ENCODE results near the gene TTC33. TPM values are rescaled to one million over a fixed set of nuclear protein-coding genes. Genes with fewer than 3 reads are reported as not detected.

The TTC33 gene
- polyA plus RNA-seq, 3 donors = 3.6 to 5.3 (median 4.9) TPM

DNA sequence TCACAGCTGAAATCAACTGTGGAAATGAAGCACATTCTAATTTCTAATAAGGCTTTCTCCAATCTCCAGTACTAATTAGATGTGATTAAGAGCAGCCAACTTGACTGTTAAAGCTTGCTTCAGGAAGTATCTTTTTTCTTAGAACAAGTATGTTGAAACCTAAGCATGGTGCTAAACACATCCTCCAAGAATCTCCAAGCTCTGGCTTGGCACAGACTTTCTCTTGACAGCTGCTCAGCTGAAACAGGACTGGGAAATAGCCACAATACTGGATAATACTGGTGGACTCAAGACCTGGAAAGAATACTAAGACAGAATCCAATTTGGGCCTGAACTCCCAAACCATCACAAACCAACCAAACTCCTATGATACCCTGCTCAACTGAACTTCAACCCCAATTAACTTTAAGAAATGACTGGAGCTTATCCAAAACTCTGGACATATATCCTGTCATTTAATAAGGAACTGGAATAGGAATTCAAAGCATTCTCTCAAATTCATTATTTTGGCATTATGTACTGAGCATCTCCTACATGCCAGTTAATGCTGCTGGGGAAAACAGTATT, 26.2 kb upstream of the TTC33 start:
- H3K27ac ChIP-seq (ENCODE audit: low read depth, low read length) = no peak overlapping the region

DNA sequence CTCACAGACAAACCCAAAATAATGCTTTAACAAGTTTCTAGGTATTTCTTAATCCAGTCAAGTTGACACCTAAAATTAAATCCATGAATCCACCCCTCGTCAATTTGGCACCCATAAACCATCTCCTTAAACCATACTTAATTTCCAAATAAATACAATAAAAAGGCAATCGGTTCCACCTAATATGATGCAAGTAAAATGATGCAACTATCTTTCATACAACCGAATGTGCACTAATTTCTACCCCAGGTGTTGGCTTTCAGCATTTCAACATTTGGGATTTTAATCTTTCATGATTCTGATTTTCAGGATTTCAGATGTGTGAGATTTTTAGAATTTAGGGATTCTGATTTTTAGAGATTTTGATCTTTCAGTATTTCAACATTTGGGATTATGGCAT, 25.1 kb upstream of the TTC33 start:
- WGBS, 3 donors = 61 to 95% (median 70%) methylated on average over 3 of the region's 3 CpGs
- H3K27ac ChIP-seq (ENCODE audit: low read depth, low read length) = no peak overlapping the region

DNA sequence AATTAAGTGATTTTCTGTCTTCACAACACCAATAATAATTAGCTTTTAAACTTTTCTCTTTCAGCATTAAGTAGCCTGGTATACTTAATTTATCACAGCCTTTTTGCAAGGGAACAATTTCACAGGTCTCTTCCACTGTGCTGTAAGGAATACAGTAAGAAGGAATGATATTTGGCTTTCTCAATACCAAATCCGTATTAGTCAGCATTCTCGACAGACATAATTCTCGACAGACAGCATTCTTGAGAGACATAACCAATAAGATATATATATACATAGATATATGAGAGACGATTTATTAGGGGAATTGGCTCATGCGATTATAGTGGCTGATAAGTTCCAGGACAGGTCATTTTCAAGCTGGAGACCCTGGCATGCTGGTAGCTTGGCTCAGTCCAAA, 24.4 kb upstream of the TTC33 start:
- WGBS, 3 donors = 78 to 85% (median 78%) methylated on average over 5 of the region's 5 CpGs
- H3K27ac ChIP-seq (ENCODE audit: low read depth, low read length) = no peak overlapping the region

DNA sequence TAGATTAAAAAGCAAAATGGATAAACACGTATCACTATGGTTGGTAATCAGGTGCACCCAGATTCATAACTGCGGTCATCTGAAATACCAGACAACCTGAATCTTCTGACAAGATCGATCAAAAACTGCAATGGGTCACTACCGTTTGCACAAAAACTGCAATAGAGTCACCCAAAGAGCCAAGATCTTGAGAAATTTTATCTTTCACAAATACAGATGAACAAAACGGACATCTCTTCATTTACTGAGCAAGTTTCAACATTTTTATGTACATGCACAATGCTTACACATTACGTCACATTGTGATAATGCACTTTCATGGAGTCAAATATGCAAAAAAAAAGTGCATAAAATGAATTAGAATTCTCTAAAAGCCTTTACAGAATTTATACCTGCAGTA, 23.8 kb upstream of the TTC33 start:
- 69 to 90% (median 71%) methylated on average over 6 of the region's 6 CpGs for WGBS, 3 donors
- H3K27ac ChIP-seq (ENCODE audit: low read depth, low read length) = no peak overlapping the region

- WGBS, 3 donors = 96 to 100% (median 97%) methylated on average over 1 of the region's 1 CpG
- no peak overlapping the region for H3K27ac ChIP-seq (ENCODE audit: low read depth, low read length)
Measured at GRCh38 chr5:40778133-40778532, 22.4 kb upstream of the TTC33 start.

DNA sequence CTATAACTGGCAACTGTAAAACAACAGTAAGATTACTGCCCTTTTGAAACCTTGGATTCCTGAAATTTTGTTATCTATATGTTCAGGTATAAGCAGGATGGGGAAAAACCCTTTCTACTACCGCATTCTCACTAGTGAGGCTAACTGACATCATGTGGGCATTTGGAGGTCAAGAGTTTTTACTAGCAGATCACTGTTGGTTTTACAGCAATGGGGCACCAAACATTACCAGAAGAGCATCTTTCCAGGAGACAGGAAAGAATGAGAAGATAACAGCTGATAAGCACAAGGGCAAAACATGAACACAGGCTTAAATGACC, 20.9 kb upstream of the TTC33 start:
- 69 to 86% (median 81%) methylated on average over 1 of the region's 1 CpG for WGBS, 3 donors
- H3K27ac ChIP-seq (ENCODE audit: low read depth, low read length) = no peak overlapping the region

DNA sequence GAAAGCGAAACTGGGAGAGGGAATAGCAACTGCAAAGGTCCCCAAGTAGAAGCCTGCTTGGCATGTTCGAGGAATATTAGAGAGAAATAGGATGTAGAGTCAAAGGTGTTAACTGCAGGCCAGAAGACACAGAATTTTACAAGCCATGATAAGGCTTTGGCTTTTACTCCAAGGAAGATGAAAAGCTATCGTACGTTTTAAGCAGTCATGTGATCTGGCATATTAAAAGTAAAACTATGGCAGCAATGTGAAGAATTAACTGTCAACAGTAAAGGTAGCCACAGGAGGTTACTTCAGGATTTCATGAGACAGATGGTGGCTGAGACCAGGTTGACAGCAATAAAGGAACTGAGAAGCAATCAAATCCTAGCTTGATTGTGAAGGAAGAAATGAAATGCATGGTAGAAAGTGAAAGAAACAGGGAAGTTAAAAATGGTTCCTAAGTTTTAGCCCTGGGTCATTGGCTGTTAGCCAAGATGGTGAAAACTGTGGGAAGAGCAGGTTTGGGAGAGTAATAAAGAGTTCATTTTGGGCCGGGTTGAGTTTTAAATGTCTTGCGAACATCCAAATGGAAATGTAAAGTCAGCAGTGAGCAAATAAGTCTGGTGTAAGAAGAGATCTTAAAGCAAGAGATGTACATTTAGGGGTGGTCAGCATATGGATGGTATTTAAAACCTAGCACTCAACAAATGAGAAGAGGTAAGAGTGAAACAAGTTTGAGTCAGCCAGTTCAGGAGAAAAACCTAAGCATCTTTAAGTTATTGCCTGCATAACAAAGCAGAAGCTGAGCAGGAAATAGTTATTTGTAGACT, 20.3 kb upstream of the TTC33 start:
- no peak overlapping the region for H3K27ac ChIP-seq (ENCODE audit: low read depth, low read length)
- WGBS, 3 donors = 62 to 68% (median 65%) methylated on average over 6 of the region's 6 CpGs

- H3K27ac ChIP-seq (ENCODE audit: low read depth, low read length) = no peak overlapping the region
- 70 to 87% (median 75%) methylated on average over 4 of the region's 4 CpGs for WGBS, 3 donors
Measured at GRCh38 chr5:40775085-40775845, 19.5 kb upstream of the TTC33 start.

DNA sequence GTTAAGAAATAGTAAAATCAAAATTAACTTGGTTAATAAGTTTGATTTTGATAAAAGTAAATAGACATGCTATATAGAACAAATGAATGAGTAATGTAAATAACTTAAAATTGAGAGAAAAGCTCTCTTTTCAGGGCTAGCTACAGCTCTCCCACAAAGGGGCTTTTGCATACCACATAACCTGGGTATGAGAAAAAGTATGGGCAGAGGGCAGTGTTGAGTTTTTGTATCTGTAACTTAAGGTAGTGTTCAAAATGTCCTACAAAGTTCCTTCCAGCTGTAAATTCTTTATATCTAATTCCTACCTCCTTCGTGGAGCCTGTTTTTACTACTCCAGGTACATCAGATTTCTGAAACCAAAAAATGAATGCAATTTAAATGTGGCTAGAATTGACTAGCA, 18.9 kb upstream of the TTC33 start:
- 86 to 89% (median 86%) methylated on average over 1 of the region's 1 CpG for WGBS, 3 donors
- H3K27ac ChIP-seq (ENCODE audit: low read depth, low read length) = no peak overlapping the region

GRCh38 chr5:40770764-40771163, 15.0 kb upstream of the TTC33 start:
- 97 to 98% (median 98%) methylated on average over 5 of the region's 5 CpGs for WGBS, 3 donors

GRCh38 chr5:40762705-40763104, 6.9 kb upstream of the TTC33 start:
- WGBS, 3 donors = 60 to 74% (median 61%) methylated on average over 2 of the region's 2 CpGs
- no peak overlapping the region for H3K27ac ChIP-seq (ENCODE audit: low read depth, low read length)

More at GRCh38 chr5:40770764-40771163, 15.0 kb upstream of the TTC33 start:
- no peak overlapping the region for H3K27ac ChIP-seq (ENCODE audit: low read depth, low read length)

- WGBS, 3 donors = 95 to 96% (median 95%) methylated on average over 2 of the region's 2 CpGs
- no peak overlapping the region for H3K27ac ChIP-seq (ENCODE audit: low read depth, low read length)
Measured at GRCh38 chr5:40757400-40757799, 1.6 kb upstream of the TTC33 start.

GRCh38 chr5:40755093-40755406, 711 bp downstream of the TTC33 start:
- whole genome bisulfite sequencing, 3 donors = 0 to 1% (median 0%) methylated on average over 11 of the region's 11 CpGs
- H3K27ac ChIP-seq (ENCODE audit: low read depth, low read length) = no peak overlapping the region

GRCh38 chr5:40754381-40755092, 1.2 kb downstream of the TTC33 start:
- WGBS, 3 donors = 9 to 12% (median 12%) methylated on average over 6 of the region's 6 CpGs
- no peak overlapping the region for H3K27ac ChIP-seq (ENCODE audit: low read depth, low read length)

GRCh38 chr5:40746703-40747102, 9.1 kb downstream of the TTC33 start:
- H3K27ac ChIP-seq (ENCODE audit: low read depth, low read length) = no peak overlapping the region
- WGBS, 3 donors = 26 to 51% (median 48%) methylated on average over 4 of the region's 4 CpGs

- 74 to 91% (median 75%) methylated on average over 2 of the region's 2 CpGs for WGBS, 3 donors
- no peak overlapping the region for H3K27ac ChIP-seq (ENCODE audit: low read depth, low read length)
Measured at GRCh38 chr5:40743771-40744170, 12.0 kb downstream of the TTC33 start.

GRCh38 chr5:40738502-40738901, 17.3 kb downstream of the TTC33 start:
- H3K27ac ChIP-seq (ENCODE audit: low read depth, low read length) = no peak overlapping the region

GRCh38 chr5:40736103-40736875, 19.5 kb downstream of the TTC33 start:
- no peak overlapping the region for H3K27ac ChIP-seq (ENCODE audit: low read depth, low read length)
- 5 to 10% (median 5%) methylated on average over 1 of the region's 1 CpG for WGBS, 3 donors

- no peak overlapping the region for H3K27ac ChIP-seq (ENCODE audit: low read depth, low read length)
Measured at GRCh38 chr5:40735609-40736008, 20.2 kb downstream of the TTC33 start.
